K562 (cell line): Measurements from ENCODE around the gene MAST1. TPM values are rescaled to one million over a fixed set of nuclear protein-coding genes. Genes with fewer than 3 reads are reported as not detected.

Experiments
- BHLHE40 ChIP-seq: IDR thresholded peaks from 2 replicates; pipeline ENCODE4 v1.6.1; 2011; ENCODE audit warnings: low read length, improper control_type of control experiment
- CC2D1A ChIP-seq: fragments of 450-650 bp; IDR thresholded peaks from 2 replicates; pipeline ENCODE4 v1.6.1; 2017; ENCODE audit warnings: mild to moderate bottlenecking
- ERF ChIP-seq: fragments of 450-650 bp; formaldehyde crosslinking; IDR thresholded peaks from 2 replicates; pipeline ENCODE4 v1.4.0; 2020; ENCODE audit warnings: mild to moderate bottlenecking, mixed read lengths
- FOXA3 ChIP-seq, 2 experiments: fragments of 450-650 bp in 1 of 2; sonication (generic) in 1 of 2; formaldehyde crosslinking; IDR thresholded peaks in 1 of 2; conservative IDR thresholded peaks in 1 of 2; 2 replicates each; pipeline versions ENCODE4 v1.4.0 to v1.8.0; 2020 to 2022; ENCODE audit warnings: mild to moderate bottlenecking in 2 of 2, missing genetic modification reagents in 1 of 2
- GABPA ChIP-seq: fragments of 200-800 bp; sonication (Bioruptor generic); conservative IDR thresholded peaks from 2 replicates; pipeline ENCODE4 v1.6.1; 2016; ENCODE audit warnings: low read depth, missing genetic modification characterization, missing compliant biosample characterization
- HCFC1 ChIP-seq: IDR thresholded peaks from 2 replicates; pipeline ENCODE4 v1.6.1; 2012; ENCODE audit warnings: low read depth, low read length, improper control_type of control experiment
- KAT7 ChIP-seq: sonication (generic); formaldehyde crosslinking; IDR thresholded peaks from 2 replicates; pipeline ENCODE4 v1.8.0; 2022; ENCODE audit warnings: missing genetic modification reagents, mild to moderate bottlenecking, borderline replicate concordance
- MEF2D ChIP-seq: conservative IDR thresholded peaks from 2 replicates; pipeline ENCODE4 v1.6.1; 2016; ENCODE audit warnings: low read depth, missing genetic modification characterization, missing compliant biosample characterization
- MITF ChIP-seq: IDR thresholded peaks from 2 replicates; pipeline ENCODE4 v1.6.1; 2014; ENCODE audit warnings: antibody characterized with exemption
- NKRF ChIP-seq: fragments of 450-650 bp; IDR thresholded peaks from 2 replicates; pipeline ENCODE4 v1.6.1; 2016; ENCODE audit warnings: borderline replicate concordance
- PHF20 ChIP-seq: fragments of 450-650 bp; IDR thresholded peaks from 2 replicates; pipeline ENCODE4 v1.6.1; 2018; ENCODE audit not compliant: partially characterized antibody
- SP1 ChIP-seq: sonication (generic); formaldehyde crosslinking; IDR thresholded peaks from 2 replicates; pipeline ENCODE4 v1.8.1; 2022; ENCODE audit warnings: mild to moderate bottlenecking, missing genetic modification reagents
- SUPT5H ChIP-seq: fragments of 450-650 bp; IDR thresholded peaks from 2 replicates; pipeline ENCODE4 v1.6.1; 2016
- ZNF212 ChIP-seq: fragments of 450-650 bp; formaldehyde crosslinking; IDR thresholded peaks from 2 replicates; pipeline ENCODE4 v1.4.0; 2020; ENCODE audit warnings: mild to moderate bottlenecking
- ZNF318 ChIP-seq, 2 experiments: fragments of 450-650 bp; IDR thresholded peaks; 2 replicates each; pipeline ENCODE4 v1.6.1; 2016; ENCODE audit warnings: mild to moderate bottlenecking in 2 of 2, borderline replicate concordance in 1 of 2, low read depth in 1 of 2, moderate library complexity in 1 of 2
- polyA plus RNA-seq, 8 experiments: library from polyadenylated mRNA; depleted of rRNA in 4 of 8; stranded (reverse) in 5 of 8; unstranded in 3 of 8; fragments of >200 nt; fragmentation: Nextera tagmentation in 2 of 8; fragmentation: Illumina TruSeq in 1 of 8; extraction: Ambion mirVana in 2 of 8; extraction: Trizol in 1 of 8; gene quantifications; 2 replicates each; pipeline versions ENCODE4 v1.2.1 to v1.2.3, GENCODE V29; 2011 to 2014; ENCODE audit warnings: inconsistent platforms in 1 of 8, missing spikeins in 1 of 8
- total RNA-seq, 7 experiments: library from RNA; depleted of rRNA in 6 of 7; stranded (reverse); fragments of >200 nt in 6 of 7; fragmentation: Illumina TruSeq in 2 of 7; extraction: Trizol in 2 of 7; gene quantifications; 2 replicates each; pipeline versions ENCODE4 v1.2.1 to v1.2.3, GENCODE V29; 2011 to 2021; ENCODE audit warnings: low replicate concordance in 1 of 7

MAST1 gene
- total and polyA plus RNA-seq, 9 of the 15 experiments (the other 6 are each of a cell fraction or from before 2014, with no cell fraction given): 0.48 to 10.3 (median 3.9) TPM

- TF ChIP-seq FOXA3 (CRISPR knock-in tag; conservative IDR thresholded peaks at IDR 0.05 in 1 of 2, IDR thresholded peaks at IDR 0.05 in 1 of 2): peak in 1 of 2 experiments; percentile 34; a peak in 1 of 4 replicates
- peak; percentile 97 for TF ChIP-seq HCFC1
- no peak for TF ChIP-seq ZNF318 (IDR thresholded peaks at IDR 0.05; ENCODE audit: borderline replicate concordance in 1 of 2, low read depth in 1 of 2)
- TF ChIP-seq PHF20: peak; percentile 81
- peak; percentile 86 for TF ChIP-seq SP1 (CRISPR knock-in tag)
- TF ChIP-seq BHLHE40: peak; percentile 32; the same call in 1 of the 2 replicates
- TF ChIP-seq CC2D1A: no peak
- no peak for TF ChIP-seq MITF
- 0 out of 2 replicates have a peak, but pooled peaks have one; percentile 21 for TF ChIP-seq ERF (CRISPR knock-in tag)
- peak; percentile 62 for TF ChIP-seq GABPA (tag)
- TF ChIP-seq NKRF: peak; percentile 94
- TF ChIP-seq ZNF212 (CRISPR knock-in tag): no peak
- TF ChIP-seq MEF2D: no peak
- peak; percentile 88 for TF ChIP-seq KAT7 (CRISPR knock-in tag)
- TF ChIP-seq SUPT5H: peak; percentile 90
Observed at GRCh38 chr19:12806242-12807081, 31.9 kb upstream of the MAST1 start, which contains the start of gene RNASEH2A (continued).
